ENCODE results near the gene FBXL16.

- TF ChIP-seq CTCF (IDR thresholded peaks at IDR 0.05) (no peak), POLR2A (IDR thresholded peaks at IDR 0.05) (no peak)
These were observed 4.7 kb downstream of the FBXL16 start for GRCh38 chr16:700684-701584.
